Right renal cortex interstitium (tissue), 3 donors: ENCODE results near the gene KRTAP1-5. TPM values are rescaled to one million over a fixed set of nuclear protein-coding genes. Genes with fewer than 3 reads are reported as not detected.

ENCODE experiments used
- polyA plus RNA-seq, 3 donors: library from polyadenylated mRNA; unstranded; fragments of 120-200 nt; gene quantifications; one replicate each; pipeline ENCODE4 v1.2.1, GENCODE V29; 2013; ENCODE audit not compliant: insufficient read length in 3 of 3

Gene KRTAP1-5
- polyA plus RNA-seq, 3 donors: not detected

Other genes with a start within 250 kb of the KRTAP1-5 start
- gene KRT27, start 244.7 kb downstream of the KRTAP1-5 start, polyA plus RNA-seq: not detected
- not detected for gene KRT28, start 227.2 kb downstream of the KRTAP1-5 start, polyA plus RNA-seq
- gene KRT10, start 204.6 kb downstream of the KRTAP1-5 start, polyA plus RNA-seq: 10 to 100 TPM; 33.0 to 44.7 (median 41.0) TPM
- gene KRT12, start 160.0 kb downstream of the KRTAP1-5 start, polyA plus RNA-seq: not detected
- gene KRT20, start 142.0 kb downstream of the KRTAP1-5 start, polyA plus RNA-seq: under 1 TPM in 2 of 3 donors, not detected in 1; 0.17 to 0.37 TPM
- 1 to 10 TPM in 2 of 3 donors, under 1 TPM in 1; 0.45 to 2.2 (median 2.0) TPM for gene KRT23, start 89.6 kb downstream of the KRTAP1-5 start, polyA plus RNA-seq
- not detected for gene KRT39, start 60.3 kb downstream of the KRTAP1-5 start, polyA plus RNA-seq
- gene KRT40, start 42.9 kb downstream of the KRTAP1-5 start, polyA plus RNA-seq: not detected
- gene KRTAP3-3, start 33.0 kb downstream of the KRTAP1-5 start, polyA plus RNA-seq: not detected
- gene KRTAP3-2, start 27.3 kb downstream of the KRTAP1-5 start, polyA plus RNA-seq: not detected
- not detected for gene KRTAP3-1, start 18.1 kb downstream of the KRTAP1-5 start, polyA plus RNA-seq
- not detected for gene KRTAP1-4, start 3.0 kb upstream of the KRTAP1-5 start, polyA plus RNA-seq
- not detected for gene KRTAP1-3, start 7.7 kb upstream of the KRTAP1-5 start, polyA plus RNA-seq
- gene KRTAP1-1, start 14.2 kb upstream of the KRTAP1-5 start, polyA plus RNA-seq: not detected
- gene KRTAP2-1, start 20.1 kb upstream of the KRTAP1-5 start, polyA plus RNA-seq: not detected
- not detected for gene KRTAP2-2, start 28.0 kb upstream of the KRTAP1-5 start, polyA plus RNA-seq
- gene KRTAP2-3, start 32.9 kb upstream of the KRTAP1-5 start, polyA plus RNA-seq: not detected
- not detected for gene KRTAP2-4, start 38.7 kb upstream of the KRTAP1-5 start, polyA plus RNA-seq
- gene KRTAP4-7, start 56.9 kb upstream of the KRTAP1-5 start, polyA plus RNA-seq: not detected
- not detected for gene KRTAP4-8, start 70.9 kb upstream of the KRTAP1-5 start, polyA plus RNA-seq
- gene KRTAP4-16, start 75.0 kb upstream of the KRTAP1-5 start, polyA plus RNA-seq: not detected
- gene KRTAP4-9, start 78.2 kb upstream of the KRTAP1-5 start, polyA plus RNA-seq: not detected
- gene KRTAP4-11, start 91.2 kb upstream of the KRTAP1-5 start, polyA plus RNA-seq: not detected
- not detected for gene KRTAP4-12, start 97.0 kb upstream of the KRTAP1-5 start, polyA plus RNA-seq
- not detected for gene KRTAP4-6, start 113.3 kb upstream of the KRTAP1-5 start, polyA plus RNA-seq
- gene KRTAP4-5, start 122.6 kb upstream of the KRTAP1-5 start, polyA plus RNA-seq: not detected
- not detected for gene KRTAP4-4, start 133.5 kb upstream of the KRTAP1-5 start, polyA plus RNA-seq
- gene KRTAP4-3, start 141.0 kb upstream of the KRTAP1-5 start, polyA plus RNA-seq: not detected
- gene KRTAP4-2, start 151.0 kb upstream of the KRTAP1-5 start, polyA plus RNA-seq: not detected
- not detected for gene KRTAP4-1, start 157.7 kb upstream of the KRTAP1-5 start, polyA plus RNA-seq
- gene KRTAP9-1, start 162.7 kb upstream of the KRTAP1-5 start, polyA plus RNA-seq: not detected
- gene KRTAP9-2, start 199.4 kb upstream of the KRTAP1-5 start, polyA plus RNA-seq: not detected
- gene KRTAP9-3, start 205.2 kb upstream of the KRTAP1-5 start, polyA plus RNA-seq: not detected
- not detected for gene KRTAP9-8, start 210.8 kb upstream of the KRTAP1-5 start, polyA plus RNA-seq
- gene KRTAP9-4, start 222.5 kb upstream of the KRTAP1-5 start, polyA plus RNA-seq: not detected
- not detected for gene KRTAP9-9, start 228.2 kb upstream of the KRTAP1-5 start, polyA plus RNA-seq
- gene KRTAP9-6, start 238.2 kb upstream of the KRTAP1-5 start, polyA plus RNA-seq: under 1 TPM; 0.10 to 0.14 (median 0.11) TPM
- not detected for gene KRTAP9-7, start 248.5 kb upstream of the KRTAP1-5 start, polyA plus RNA-seq